GM23248 (cell line): ENCODE results near the gene SH3YL1.

Experiments
- EZH2 ChIP-seq: fragments of 200-600 bp; sonication (generic); IDR thresholded peaks from 2 replicates; pipeline ENCODE4 v1.6.1; 2018; ENCODE audit warnings: antibody characterized with exemption, mild to moderate bottlenecking; ENCODE audit not compliant: insufficient read depth, poor library complexity, severe bottlenecking
- EZH2phosphoT487 ChIP-seq: fragments of 200-600 bp; sonication (generic); IDR thresholded peaks from 2 replicates; pipeline ENCODE4 v1.6.1; 2018; ENCODE audit warnings: antibody characterized with exemption, moderate library complexity, mild to moderate bottlenecking, low read depth; ENCODE audit not compliant: insufficient read depth

DNA sequence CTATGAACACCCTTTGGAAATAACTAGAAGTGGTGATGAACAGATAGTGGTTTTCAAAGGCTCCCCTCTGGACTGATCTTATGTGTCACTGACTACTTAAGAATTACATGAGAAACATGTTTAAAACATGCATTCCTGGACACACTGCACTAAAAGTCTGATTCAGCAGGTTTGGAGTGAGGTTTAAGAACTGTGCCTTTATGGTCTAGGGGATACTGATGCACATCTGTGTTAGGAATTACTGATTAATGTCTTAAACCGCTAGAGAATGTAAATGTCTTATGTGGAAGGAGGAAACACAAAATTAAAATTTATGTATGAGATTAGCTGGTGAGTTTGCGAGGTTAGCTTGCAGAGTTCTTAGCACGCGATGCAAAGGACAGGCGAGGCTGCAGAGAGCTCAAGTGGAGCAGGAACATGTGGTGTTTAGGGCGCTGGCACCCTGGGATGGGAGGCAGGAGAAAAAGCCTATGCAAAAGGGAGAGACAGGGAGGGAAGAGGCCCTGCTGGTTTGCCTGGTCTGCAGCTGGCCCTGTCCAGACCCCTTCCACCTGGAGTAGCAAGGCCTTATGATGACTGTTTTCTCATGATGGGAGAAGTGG lies 11.7 kb downstream of the SH3YL1 start:
- no peak for TF ChIP-seq EZH2phosphoT487
- TF ChIP-seq EZH2 = no peak
